GM13976 (cell line): ENCODE measurements around the gene PLCB1.

Experiments used
- DNase-seq: peaks from one replicate; pipeline ENCODE4 v3.0.0; 2012; ENCODE audit warnings: low spot score
- in situ Hi-C: fragments of 300-500 bp; cut with MboI; formaldehyde crosslinking; loops from one replicate; pipeline ENCODE4 v1.12.0; 2022; ENCODE audit warnings: low sequenced_read_pairs, mixed read lengths, inconsistent platforms; ENCODE audit not compliant: unreplicated experiment
- TF ChIP-seq, protein P1 (sequence below): IDR thresholded peaks from 2 replicates; pipeline ENCODE4 v1.5.1; 2012; ENCODE audit warnings: borderline replicate concordance, mild to moderate bottlenecking; ENCODE audit not compliant: insufficient read depth; ENCODE audit errors: extremely low read depth, missing control alignments, control extremely low read depth

The PLCB1 gene

DNA sequence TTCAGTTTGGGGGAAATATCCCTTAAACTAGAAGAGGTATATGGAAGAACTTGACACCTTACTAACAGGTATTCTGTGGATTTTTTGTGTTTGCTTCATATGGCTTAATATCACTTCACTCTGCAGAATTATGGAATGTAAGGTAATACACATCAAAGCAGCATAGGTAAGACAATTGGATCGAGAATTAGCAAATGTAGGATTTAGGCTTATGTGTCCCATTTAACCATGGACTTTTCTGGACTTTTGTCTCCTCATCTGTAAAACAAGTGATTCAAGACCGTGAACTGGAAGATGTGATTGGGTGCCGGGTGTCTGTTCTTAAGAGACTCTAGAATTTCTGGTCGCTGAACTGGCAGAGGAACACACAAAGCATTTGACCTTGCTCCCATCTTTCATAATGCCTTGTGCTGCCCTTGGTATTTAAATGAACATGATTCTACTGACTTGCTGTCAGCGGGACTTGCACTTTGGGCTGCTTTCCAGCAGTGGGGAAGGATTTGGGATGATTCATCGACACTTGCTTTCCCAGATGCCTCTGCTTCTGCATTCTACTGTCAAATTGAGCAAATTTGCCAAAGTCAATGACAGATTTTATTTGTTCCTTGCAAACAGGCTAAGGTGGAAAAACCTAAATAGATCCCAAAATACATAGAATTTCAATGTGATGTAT, 199.8 kb downstream of the PLCB1 start:
- TF ChIP-seq, protein P1, sequence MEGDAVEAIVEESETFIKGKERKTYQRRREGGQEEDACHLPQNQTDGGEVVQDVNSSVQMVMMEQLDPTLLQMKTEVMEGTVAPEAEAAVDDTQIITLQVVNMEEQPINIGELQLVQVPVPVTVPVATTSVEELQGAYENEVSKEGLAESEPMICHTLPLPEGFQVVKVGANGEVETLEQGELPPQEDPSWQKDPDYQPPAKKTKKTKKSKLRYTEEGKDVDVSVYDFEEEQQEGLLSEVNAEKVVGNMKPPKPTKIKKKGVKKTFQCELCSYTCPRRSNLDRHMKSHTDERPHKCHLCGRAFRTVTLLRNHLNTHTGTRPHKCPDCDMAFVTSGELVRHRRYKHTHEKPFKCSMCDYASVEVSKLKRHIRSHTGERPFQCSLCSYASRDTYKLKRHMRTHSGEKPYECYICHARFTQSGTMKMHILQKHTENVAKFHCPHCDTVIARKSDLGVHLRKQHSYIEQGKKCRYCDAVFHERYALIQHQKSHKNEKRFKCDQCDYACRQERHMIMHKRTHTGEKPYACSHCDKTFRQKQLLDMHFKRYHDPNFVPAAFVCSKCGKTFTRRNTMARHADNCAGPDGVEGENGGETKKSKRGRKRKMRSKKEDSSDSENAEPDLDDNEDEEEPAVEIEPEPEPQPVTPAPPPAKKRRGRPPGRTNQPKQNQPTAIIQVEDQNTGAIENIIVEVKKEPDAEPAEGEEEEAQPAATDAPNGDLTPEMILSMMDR, result no peak
- in situ Hi-C loops, result no loop called here
- no peak for DNase-seq

DNA sequence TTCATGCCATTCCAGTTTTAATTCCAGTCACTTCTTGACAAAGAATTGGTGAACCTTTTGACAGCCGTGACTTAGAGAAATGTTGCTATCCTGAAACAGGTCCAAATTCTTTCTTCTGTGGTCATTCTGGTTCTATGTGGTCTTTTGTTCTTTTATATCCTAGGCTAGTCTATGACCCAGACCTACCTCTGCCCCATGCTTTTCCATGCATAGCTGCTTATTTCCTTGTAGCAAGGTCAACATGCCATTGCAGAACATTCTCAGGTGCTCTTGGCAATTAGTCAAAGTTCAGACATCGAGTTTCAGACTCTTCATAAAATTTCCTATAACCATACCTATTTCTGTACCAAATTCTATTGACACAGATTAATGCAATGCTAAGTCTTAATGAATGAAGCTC, 202.6 kb downstream of the PLCB1 start:
- TF ChIP-seq, protein P1, result no peak
- in situ Hi-C loops, result no loop called here
- DNase-seq, result no peak

- no peak for DNase-seq
- in situ Hi-C loops, result no loop called here
- TF ChIP-seq, protein P1, result no peak
Observed at GRCh38 chr20:8335059-8335458, 203.0 kb downstream of the PLCB1 start.

- TF ChIP-seq, protein P1, result no peak
- in situ Hi-C loops, result no loop called here
- DNase-seq, result no peak
Observed at GRCh38 chr20:8335495-8336195, 203.6 kb downstream of the PLCB1 start.

DNA sequence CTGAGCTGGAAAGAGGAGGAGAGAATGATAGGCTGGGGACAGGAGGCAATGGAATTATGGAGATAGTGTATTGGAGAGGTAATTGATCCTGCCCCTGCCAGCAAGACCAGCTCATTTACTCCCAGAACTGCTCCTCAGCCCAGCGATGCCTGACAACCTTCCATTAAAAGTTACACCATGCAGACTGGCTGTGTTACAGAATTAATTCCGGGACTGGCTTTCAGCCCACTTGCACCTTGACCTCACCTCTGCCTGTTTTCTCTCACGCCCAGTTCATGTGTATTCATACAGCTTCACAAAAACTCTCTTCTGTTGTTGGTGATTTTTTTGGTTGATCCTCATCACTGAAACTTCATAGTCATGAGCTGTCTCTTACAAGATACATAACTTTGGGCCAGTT, 207.3 kb downstream of the PLCB1 start:
- TF ChIP-seq, protein P1, result no peak
- in situ Hi-C loops, result no loop called here
- no peak for DNase-seq

DNA sequence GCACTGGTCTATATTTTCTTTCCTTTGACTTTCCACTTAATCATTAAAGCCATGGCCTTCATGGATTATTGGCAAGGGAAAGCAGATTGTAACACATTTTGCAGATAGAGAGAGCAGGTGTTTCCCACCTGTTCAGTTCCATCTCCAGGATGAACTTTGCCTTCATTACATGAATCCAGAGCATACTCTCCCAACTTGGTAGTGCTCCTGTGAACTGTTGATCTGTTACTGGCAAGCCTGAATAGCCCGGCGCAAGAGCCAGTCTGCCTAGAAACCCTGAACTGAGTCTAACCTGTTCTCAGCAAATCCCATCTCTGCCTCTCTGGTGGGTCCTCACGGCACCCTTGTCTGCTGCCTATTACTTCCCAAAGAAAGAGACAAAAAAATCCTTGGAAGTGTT, 210.3 kb downstream of the PLCB1 start:
- TF ChIP-seq, protein P1, result no peak
- no peak for DNase-seq

GRCh38 chr20:8344106-8344505, 212.0 kb downstream of the PLCB1 start:
- no peak for DNase-seq
- TF ChIP-seq, protein P1, result no peak
- in situ Hi-C loops, result no loop called here

More for the DNA sequence above, 210.3 kb downstream of the PLCB1 start:
- in situ Hi-C loops, result no loop called here
